Neural progenitor cell (in vitro differentiated cells): ENCODE data around the gene TTLL5. TPM values are rescaled to one million over a fixed set of nuclear protein-coding genes. Genes with fewer than 3 reads are reported as not detected.

ENCODE experiments used
- DNase-seq: peaks from one replicate; pipeline ENCODE4 v3.0.0-alpha.2; 2016; ENCODE audit warnings: low spot score
- H2AFZ ChIP-seq: fragments of 200-600 bp; sonication (generic); replicated peaks from 2 replicates; pipeline ENCODE4 v1.6.1; 2016; ENCODE audit warnings: antibody characterized with exemption
- H3F3A ChIP-seq: fragments of 200-600 bp; sonication (generic); 2 replicates; pipeline ENCODE4 v1.6.1; 2016; ENCODE audit warnings: antibody characterized with exemption, low read depth
- H3K27ac ChIP-seq: fragments of 200-600 bp; sonication (generic); 2 replicates; pipeline ENCODE4 v1.5.1; 2016; ENCODE audit warnings: mild to moderate bottlenecking
- H3K27me3 ChIP-seq: fragments of 200-600 bp; sonication (generic); 2 replicates; pipeline ENCODE4 v1.6.1; 2016; ENCODE audit warnings: mild to moderate bottlenecking, moderate library complexity
- H3K36me3 ChIP-seq: fragments of 200-600 bp; sonication (generic); 2 replicates; pipeline ENCODE4 v1.5.1; 2016
- H3K4me1 ChIP-seq: fragments of 200-600 bp; sonication (generic); 2 replicates; pipeline ENCODE4 v1.6.1; 2016; ENCODE audit warnings: mixed run types
- H3K4me2 ChIP-seq: fragments of 200-600 bp; sonication (generic); 2 replicates; pipeline ENCODE4 v1.6.1; 2016
- H3K4me3 ChIP-seq: fragments of 200-600 bp; sonication (generic); 2 replicates; pipeline ENCODE4 v1.5.1; 2016
- H3K79me2 ChIP-seq: fragments of 200-600 bp; sonication (generic); 2 replicates; pipeline ENCODE4 v1.6.1; 2016; ENCODE audit warnings: low read depth
- H3K9ac ChIP-seq: fragments of 200-600 bp; sonication (generic); 2 replicates; pipeline ENCODE4 v1.6.1; 2016
- H3K9me3 ChIP-seq: fragments of 200-600 bp; sonication (generic); 2 replicates; pipeline ENCODE4 v1.5.1; 2016; ENCODE audit warnings: low read depth
- H4K20me1 ChIP-seq: fragments of 200-600 bp; sonication (generic); 2 replicates; pipeline ENCODE4 v1.6.1; 2016; ENCODE audit warnings: low read depth
- H3K27ac Mint-ChIP-seq: 3 replicates; pipeline ENCODE4 v1.8.0; 2021; ENCODE audit warnings: mixed read lengths
- H3K27me3 Mint-ChIP-seq: 2 replicates; pipeline ENCODE4 v1.8.0; 2022; ENCODE audit warnings: low read depth, mild to moderate bottlenecking, inconsistent platforms, moderate library complexity, mixed read lengths; ENCODE audit not compliant: insufficient read depth
- H3K36me3 Mint-ChIP-seq: 3 replicates; pipeline ENCODE4 v1.8.0; 2021; ENCODE audit warnings: mixed read lengths
- H3K4me1 Mint-ChIP-seq: 3 replicates; pipeline ENCODE4 v1.8.0; 2021; ENCODE audit warnings: mixed read lengths
- H3K4me3 Mint-ChIP-seq: 3 replicates; pipeline ENCODE4 v1.8.0; 2021; ENCODE audit warnings: mild to moderate bottlenecking, moderate library complexity, mixed read lengths
- H3K9me3 Mint-ChIP-seq: 3 replicates; pipeline ENCODE4 v1.8.0; 2020; ENCODE audit warnings: mixed read lengths
- EZH2 ChIP-seq: fragments of 200-600 bp; sonication (generic); IDR thresholded peaks from 2 replicates; pipeline ENCODE4 v1.6.1; 2017; ENCODE audit warnings: antibody characterized with exemption, mild to moderate bottlenecking, moderate library complexity
- EZH2phosphoT487 ChIP-seq: fragments of 200-600 bp; sonication (generic); IDR thresholded peaks from 2 replicates; pipeline ENCODE4 v1.6.1; 2017; ENCODE audit warnings: antibody characterized with exemption
- total RNA-seq: library from RNA; depleted of rRNA; stranded (reverse); fragments of >200 nt; gene quantifications from 2 replicates; pipeline ENCODE4 v1.2.3, GENCODE V29; 2015; ENCODE audit warnings: low replicate concordance
- TF ChIP-seq, protein P1 (sequence below): fragments of 200-600 bp; sonication (generic); IDR thresholded peaks from 2 replicates; pipeline ENCODE4 v1.5.1; 2017; ENCODE audit warnings: antibody characterized with exemption, mild to moderate bottlenecking

Gene TTLL5
- total RNA-seq, 1 donor from 2014 or later = 61.4 TPM

DNA sequence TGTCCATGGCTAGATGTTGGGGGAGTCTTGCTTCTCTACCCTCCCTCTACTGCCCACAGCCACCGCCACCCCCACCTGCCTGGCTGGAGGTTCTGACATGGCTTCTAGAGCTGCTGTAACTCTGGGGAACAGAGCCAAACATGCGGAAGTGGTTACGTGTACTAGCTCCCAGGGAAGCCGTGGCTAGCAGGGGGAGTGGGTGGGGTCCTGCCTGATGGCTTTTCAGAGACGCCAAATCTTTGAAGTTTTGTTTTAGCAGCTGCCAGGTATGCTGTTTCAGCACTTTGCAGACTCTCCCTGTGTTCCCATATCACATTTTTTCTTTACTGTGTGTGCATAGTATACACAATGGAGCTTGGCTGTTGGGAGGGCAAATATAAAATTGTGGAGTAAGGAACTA, 170.4 kb downstream of the TTLL5 start:
- Histone ChIP-seq H3K9ac (no peak overlapping the region), H4K20me1 (no peaks in the 10 kb centered on the region), H3K27ac (no peak overlapping the region), H3K27me3 (no peaks in the 10 kb centered on the region), H3F3A (no peaks in the 10 kb centered on the region), H3K4me2 (no peak overlapping the region), H3K36me3 (no peaks in the 10 kb centered on the region), H3K4me3 (no peak overlapping the region), H3K79me2 (no peaks in the 10 kb centered on the region), H2AFZ (no peak overlapping the region), H3K4me1 (no peaks in the 10 kb centered on the region), H3K9me3 (no peaks in the 10 kb centered on the region)
- DNase-seq = no peak
- no peak overlapping the region for H3K4me3 Mint-ChIP-seq
- no peaks in the 10 kb centered on the region for H3K4me1 Mint-ChIP-seq
- H3K9me3 Mint-ChIP-seq = no peaks in the 10 kb centered on the region
- no peaks in the 10 kb centered on the region for H3K27me3 Mint-ChIP-seq
- peaks cover 3% of the 10 kb centered on the region for H3K36me3 Mint-ChIP-seq
- TF ChIP-seq EZH2 = no peak
- TF ChIP-seq, protein P1, sequence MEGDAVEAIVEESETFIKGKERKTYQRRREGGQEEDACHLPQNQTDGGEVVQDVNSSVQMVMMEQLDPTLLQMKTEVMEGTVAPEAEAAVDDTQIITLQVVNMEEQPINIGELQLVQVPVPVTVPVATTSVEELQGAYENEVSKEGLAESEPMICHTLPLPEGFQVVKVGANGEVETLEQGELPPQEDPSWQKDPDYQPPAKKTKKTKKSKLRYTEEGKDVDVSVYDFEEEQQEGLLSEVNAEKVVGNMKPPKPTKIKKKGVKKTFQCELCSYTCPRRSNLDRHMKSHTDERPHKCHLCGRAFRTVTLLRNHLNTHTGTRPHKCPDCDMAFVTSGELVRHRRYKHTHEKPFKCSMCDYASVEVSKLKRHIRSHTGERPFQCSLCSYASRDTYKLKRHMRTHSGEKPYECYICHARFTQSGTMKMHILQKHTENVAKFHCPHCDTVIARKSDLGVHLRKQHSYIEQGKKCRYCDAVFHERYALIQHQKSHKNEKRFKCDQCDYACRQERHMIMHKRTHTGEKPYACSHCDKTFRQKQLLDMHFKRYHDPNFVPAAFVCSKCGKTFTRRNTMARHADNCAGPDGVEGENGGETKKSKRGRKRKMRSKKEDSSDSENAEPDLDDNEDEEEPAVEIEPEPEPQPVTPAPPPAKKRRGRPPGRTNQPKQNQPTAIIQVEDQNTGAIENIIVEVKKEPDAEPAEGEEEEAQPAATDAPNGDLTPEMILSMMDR = no peak
- no peak for TF ChIP-seq EZH2phosphoT487
- no peak overlapping the region for H3K27ac Mint-ChIP-seq

DNA sequence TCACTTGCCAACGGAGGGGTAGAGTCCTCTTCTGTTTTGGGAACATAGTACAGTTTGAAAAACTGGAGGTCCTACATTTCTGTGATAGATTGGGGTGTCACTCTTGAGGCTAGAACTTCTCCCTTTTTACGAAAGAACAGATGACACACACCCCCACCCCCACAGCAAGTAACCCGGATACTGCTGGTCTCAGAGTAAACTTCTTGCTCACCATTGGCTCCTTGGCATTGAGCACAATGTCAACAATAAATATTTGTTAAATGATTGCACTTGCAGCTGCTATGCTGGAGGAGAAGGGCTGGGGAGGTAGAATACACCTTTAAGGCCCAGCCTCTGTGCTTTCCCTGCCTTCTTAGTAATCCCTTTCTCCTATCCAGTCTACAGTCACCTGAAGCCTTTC, 170.9 kb downstream of the TTLL5 start:
- Mint-ChIP-seq H3K4me1 (no peaks in the 10 kb centered on the region), H3K4me3 (no peak overlapping the region)
- no peak for TF ChIP-seq EZH2phosphoT487
- no peak for TF ChIP-seq EZH2
- TF ChIP-seq, protein P1 = no peak

DNA sequence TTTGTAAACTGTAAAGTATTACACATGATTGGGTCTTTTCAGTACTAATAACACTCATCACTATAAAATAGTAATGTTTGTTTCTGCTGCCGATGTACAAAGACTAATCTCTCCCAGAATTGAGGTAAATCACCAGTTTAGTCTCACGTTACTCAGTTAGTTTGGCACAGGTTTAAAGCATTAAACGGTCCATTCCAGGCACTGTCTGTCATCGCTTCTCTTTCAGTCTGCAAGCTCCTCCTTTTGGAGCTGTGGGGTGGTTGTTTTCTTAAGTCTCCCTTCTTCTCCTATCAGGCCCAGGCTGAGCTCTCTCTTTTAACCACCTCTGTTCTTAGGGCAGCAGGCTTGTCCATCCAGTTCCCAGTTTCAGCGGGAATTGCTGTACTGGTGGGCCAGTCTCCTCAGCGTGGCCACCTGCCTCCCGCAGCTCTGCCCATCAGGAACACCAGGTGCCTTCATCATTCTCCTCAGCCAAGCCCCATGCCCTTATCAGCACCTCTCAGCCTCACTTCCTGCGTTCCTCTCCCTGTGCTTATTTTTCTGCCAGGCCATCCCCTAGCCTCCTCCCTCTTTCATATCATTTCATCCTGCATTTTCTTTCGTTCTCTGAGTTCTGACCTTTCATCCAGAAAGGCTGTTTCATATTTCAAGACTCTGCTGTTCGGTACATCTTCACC, 171.7 kb downstream of the TTLL5 start:
- H4K20me1 ChIP-seq = no peaks in the 10 kb centered on the region
- H3K27ac Mint-ChIP-seq = no peak overlapping the region

More for the DNA sequence above, 170.9 kb downstream of the TTLL5 start:
- Mint-ChIP-seq H3K27me3 (no peaks in the 10 kb centered on the region), H3K9me3 (no peaks in the 10 kb centered on the region), H3K27ac (no peak overlapping the region), H3K36me3 (peaks cover 3% of the 10 kb centered on the region)
- Histone ChIP-seq H3F3A (no peaks in the 10 kb centered on the region), H4K20me1 (no peaks in the 10 kb centered on the region), H3K27ac (no peak overlapping the region), H3K27me3 (no peaks in the 10 kb centered on the region), H3K79me2 (no peaks in the 10 kb centered on the region), H3K4me1 (no peaks in the 10 kb centered on the region), H3K4me2 (no peak overlapping the region), H3K36me3 (no peaks in the 10 kb centered on the region), H2AFZ (no peak overlapping the region), H3K9me3 (no peaks in the 10 kb centered on the region), H3K4me3 (no peak overlapping the region), H3K9ac (no peak overlapping the region)
- DNase-seq = no peak

More for the DNA sequence above, 171.7 kb downstream of the TTLL5 start:
- Histone ChIP-seq H3K27me3 (no peaks in the 10 kb centered on the region), H3K4me1 (no peaks in the 10 kb centered on the region), H3K4me3 (no peak overlapping the region), H3K4me2 (no peak overlapping the region), H2AFZ (no peak overlapping the region), H3F3A (no peaks in the 10 kb centered on the region), H3K9me3 (no peaks in the 10 kb centered on the region), H3K27ac (no peak overlapping the region), H3K79me2 (no peaks in the 10 kb centered on the region), H3K9ac (no peak overlapping the region), H3K36me3 (no peaks in the 10 kb centered on the region)
- DNase-seq = no peak
- H3K27me3 Mint-ChIP-seq = no peaks in the 10 kb centered on the region
- peaks cover 6% of the 10 kb centered on the region for H3K36me3 Mint-ChIP-seq
- H3K4me3 Mint-ChIP-seq = no peak overlapping the region
- no peaks in the 10 kb centered on the region for H3K9me3 Mint-ChIP-seq
- no peaks in the 10 kb centered on the region for H3K4me1 Mint-ChIP-seq
- no peak for TF ChIP-seq EZH2
- TF ChIP-seq EZH2phosphoT487 = no peak
- TF ChIP-seq, protein P1 = no peak
